ENCODE results near the gene CPNE6. TPM values are rescaled to one million over a fixed set of nuclear protein-coding genes. Genes with fewer than 3 reads are reported as not detected.
A peak's percentile ranks its signal among the peaks of the same experiment; 100 is the strongest.

CPNE6 gene
- polyA plus RNA-seq, 1 of the 3 experiments (the other 2 are of a cell fraction): not detected

- H2AFZ ChIP-seq (ENCODE audit: low read depth): no peak overlapping the region
- H3K4me1 ChIP-seq (ENCODE audit: control insufficient read depth in 1 of 2, insufficient read depth in 2 of 2, low read depth in 1 of 2, low read length in 1 of 2): peaks cover 0 to 11% of the 10 kb centered on the region in 2 experiments; a peak in 1 of 4 replicates
- H4K20me1 ChIP-seq (ENCODE audit: insufficient read depth): no peaks in the 10 kb centered on the region
- H3K36me3 ChIP-seq (replicated peaks in 1 of 2; ENCODE audit: control insufficient read depth in 1 of 2, insufficient read depth in 2 of 2, low read length in 1 of 2): no peaks in the 10 kb centered on the region
- peak; percentile 3 for DNase-seq
- no peaks in the 10 kb centered on the region for H3K79me2 ChIP-seq (ENCODE audit: insufficient read depth)
- POLR2A ChIA-PET: interaction anchor here (0.7 to 2.4 kb wide), 3 partner anchors 24 to 36 kb away, joined by 3 to 44 read pairs (median 27); partner anchors contain the start of gene PCK2
- H3K9me3 ChIP-seq: no peaks in the 10 kb centered on the region
- no peaks in the 10 kb centered on the region for H3F3A ChIP-seq (replicated peaks; ENCODE audit: insufficient read depth)
- H3K4me3 ChIP-seq (ENCODE audit: low read depth in 2 of 2, low read length in 1 of 2): no peak overlapping the region
- TF ChIP-seq RXRA (IDR thresholded peaks at IDR 0.05; ENCODE audit: borderline replicate concordance, low read depth): no peak
- no peak for TF ChIP-seq IRF3 (IDR thresholded peaks at IDR 0.05; ENCODE audit: low read depth, low read length)
- no peak for TF ChIP-seq TEAD4 (IDR thresholded peaks at IDR 0.05; ENCODE audit: borderline replicate concordance, insufficient read depth)
- no peak for TF ChIP-seq EZH2phosphoT487 (IDR thresholded peaks at IDR 0.05; ENCODE audit: borderline replicate concordance, low read depth)
- no peak for TF ChIP-seq SIN3A (IDR thresholded peaks at IDR 0.05; ENCODE audit: borderline replicate concordance, low read depth, low read length)
- TF ChIP-seq ZBTB33 (IDR thresholded peaks at IDR 0.05; ENCODE audit: borderline replicate concordance, low read depth): no peak
- no peak for TF ChIP-seq USF1 (IDR thresholded peaks at IDR 0.05; ENCODE audit: borderline replicate concordance, low read depth)
- TF ChIP-seq JUND (IDR thresholded peaks at IDR 0.05): no peak
- TF ChIP-seq MXI1 (IDR thresholded peaks at IDR 0.05; ENCODE audit: low read depth, low read length): no peak
- no peak for TF ChIP-seq TCF12 (IDR thresholded peaks at IDR 0.05)
- TF ChIP-seq POLR2AphosphoS5 (IDR thresholded peaks at IDR 0.05; ENCODE audit: low read depth, low read length): no peak
- TF ChIP-seq SMC3 (IDR thresholded peaks at IDR 0.05; ENCODE audit: low read depth, low read length): no peak
- no peak for TF ChIP-seq RFX5 (IDR thresholded peaks at IDR 0.05; ENCODE audit: low read length)
- no peak for TF ChIP-seq REST (IDR thresholded peaks at IDR 0.05; ENCODE audit: low read depth, low read length)
- TF ChIP-seq NRF1 (IDR thresholded peaks at IDR 0.05; ENCODE audit: low read depth, low read length): no peak
- no peaks in the 10 kb centered on the region for H3K27me3 ChIP-seq (ENCODE audit: insufficient read depth)
- H3K4me2 ChIP-seq: no peak overlapping the region
- H3K9me2 ChIP-seq: no peaks in the 10 kb centered on the region
- no peak overlapping the region for H3K27ac ChIP-seq (ENCODE audit: low read depth in 2 of 2, low read length in 1 of 2)
- H3K9ac ChIP-seq: no peak overlapping the region
- CTCF ChIA-PET: interaction anchor here (0.7 to 42.8 kb wide), 6 partner anchors 11 to 104 kb away, joined by 3 to 1159 read pairs (median 23); partner anchors contain the start of genes CPNE6, IRF9 and PCK2
- 33% methylated on average over 1 of the region's 8 CpGs for WGBS (ENCODE audit: low lambda C conversion rate)
Observed at GRCh38 chr14:24056800-24057184, 14.6 kb upstream of the CPNE6 start.

Data from SK-N-SH (cell line).